ENCODE data around the gene YARS1. TPM values are rescaled to one million over a fixed set of nuclear protein-coding genes. Genes with fewer than 3 reads are reported as not detected.

Gene YARS1
- total and polyA plus RNA-seq, 2 of the 13 experiments (the other 11 are each of a cell fraction or from before 2014, with no cell fraction given), result 50.1 to 113 TPM

DNA sequence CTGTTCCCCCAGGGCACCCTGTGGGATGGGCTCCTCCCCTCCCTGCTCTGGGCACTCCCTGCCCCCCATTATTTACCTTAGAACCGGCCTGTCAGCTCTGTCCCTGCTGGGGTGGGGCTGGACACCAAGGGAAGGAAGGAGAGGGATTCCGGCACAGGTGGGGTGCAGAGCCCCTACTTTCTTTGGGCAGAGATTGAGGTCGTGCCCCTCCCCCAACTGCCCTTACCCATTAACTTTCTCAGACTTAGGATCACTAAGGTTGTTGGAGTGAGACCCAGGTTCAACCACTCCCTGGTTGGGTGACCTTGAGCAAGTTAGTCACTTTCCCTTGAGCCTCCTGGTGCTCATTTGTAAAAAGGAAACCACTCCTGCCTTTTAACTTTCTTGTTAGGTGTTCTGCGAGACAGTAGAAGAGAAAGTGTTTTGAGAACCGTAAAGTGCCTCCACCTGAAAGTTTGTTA lies 57.6 kb downstream of the YARS1 start (continued):
- TF ChIP-seq ZNF878 (CRISPR knock-in tag; IDR thresholded peaks at IDR 0.05) (no peak; the same call in 1 of the 2 replicates), ZNF839 (CRISPR knock-in tag; IDR thresholded peaks at IDR 0.05; ENCODE audit: borderline replicate concordance) (no peak), MAF1 (CRISPR knock-in tag; IDR thresholded peaks at IDR 0.05; ENCODE audit: borderline replicate concordance) (no peak), U2AF1 (optimal IDR thresholded peaks at IDR 0.05; ENCODE audit: low read depth, low read length) (no peak), ZNF331 (CRISPR knock-in tag; IDR thresholded peaks at IDR 0.05) (peak; percentile 1; the same call in 1 of the 2 replicates), ZNF446 (CRISPR knock-in tag; IDR thresholded peaks at IDR 0.05) (no peak), ELF3 (CRISPR knock-in tag; IDR thresholded peaks at IDR 0.05) (no peak)
- TF ChIP-seq, protein P1, sequence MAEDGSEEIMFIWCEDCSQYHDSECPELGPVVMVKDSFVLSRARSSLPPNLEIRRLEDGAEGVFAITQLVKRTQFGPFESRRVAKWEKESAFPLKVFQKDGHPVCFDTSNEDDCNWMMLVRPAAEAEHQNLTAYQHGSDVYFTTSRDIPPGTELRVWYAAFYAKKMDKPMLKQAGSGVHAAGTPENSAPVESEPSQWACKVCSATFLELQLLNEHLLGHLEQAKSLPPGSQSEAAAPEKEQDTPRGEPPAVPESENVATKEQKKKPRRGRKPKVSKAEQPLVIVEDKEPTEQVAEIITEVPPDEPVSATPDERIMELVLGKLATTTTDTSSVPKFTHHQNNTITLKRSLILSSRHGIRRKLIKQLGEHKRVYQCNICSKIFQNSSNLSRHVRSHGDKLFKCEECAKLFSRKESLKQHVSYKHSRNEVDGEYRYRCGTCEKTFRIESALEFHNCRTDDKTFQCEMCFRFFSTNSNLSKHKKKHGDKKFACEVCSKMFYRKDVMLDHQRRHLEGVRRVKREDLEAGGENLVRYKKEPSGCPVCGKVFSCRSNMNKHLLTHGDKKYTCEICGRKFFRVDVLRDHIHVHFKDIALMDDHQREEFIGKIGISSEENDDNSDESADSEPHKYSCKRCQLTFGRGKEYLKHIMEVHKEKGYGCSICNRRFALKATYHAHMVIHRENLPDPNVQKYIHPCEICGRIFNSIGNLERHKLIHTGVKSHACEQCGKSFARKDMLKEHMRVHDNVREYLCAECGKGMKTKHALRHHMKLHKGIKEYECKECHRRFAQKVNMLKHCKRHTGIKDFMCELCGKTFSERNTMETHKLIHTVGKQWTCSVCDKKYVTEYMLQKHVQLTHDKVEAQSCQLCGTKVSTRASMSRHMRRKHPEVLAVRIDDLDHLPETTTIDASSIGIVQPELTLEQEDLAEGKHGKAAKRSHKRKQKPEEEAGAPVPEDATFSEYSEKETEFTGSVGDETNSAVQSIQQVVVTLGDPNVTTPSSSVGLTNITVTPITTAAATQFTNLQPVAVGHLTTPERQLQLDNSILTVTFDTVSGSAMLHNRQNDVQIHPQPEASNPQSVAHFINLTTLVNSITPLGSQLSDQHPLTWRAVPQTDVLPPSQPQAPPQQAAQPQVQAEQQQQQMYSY (CRISPR knock-in tag; IDR thresholded peaks at IDR 0.05), result no peak
- TF ChIP-seq, protein P2, sequence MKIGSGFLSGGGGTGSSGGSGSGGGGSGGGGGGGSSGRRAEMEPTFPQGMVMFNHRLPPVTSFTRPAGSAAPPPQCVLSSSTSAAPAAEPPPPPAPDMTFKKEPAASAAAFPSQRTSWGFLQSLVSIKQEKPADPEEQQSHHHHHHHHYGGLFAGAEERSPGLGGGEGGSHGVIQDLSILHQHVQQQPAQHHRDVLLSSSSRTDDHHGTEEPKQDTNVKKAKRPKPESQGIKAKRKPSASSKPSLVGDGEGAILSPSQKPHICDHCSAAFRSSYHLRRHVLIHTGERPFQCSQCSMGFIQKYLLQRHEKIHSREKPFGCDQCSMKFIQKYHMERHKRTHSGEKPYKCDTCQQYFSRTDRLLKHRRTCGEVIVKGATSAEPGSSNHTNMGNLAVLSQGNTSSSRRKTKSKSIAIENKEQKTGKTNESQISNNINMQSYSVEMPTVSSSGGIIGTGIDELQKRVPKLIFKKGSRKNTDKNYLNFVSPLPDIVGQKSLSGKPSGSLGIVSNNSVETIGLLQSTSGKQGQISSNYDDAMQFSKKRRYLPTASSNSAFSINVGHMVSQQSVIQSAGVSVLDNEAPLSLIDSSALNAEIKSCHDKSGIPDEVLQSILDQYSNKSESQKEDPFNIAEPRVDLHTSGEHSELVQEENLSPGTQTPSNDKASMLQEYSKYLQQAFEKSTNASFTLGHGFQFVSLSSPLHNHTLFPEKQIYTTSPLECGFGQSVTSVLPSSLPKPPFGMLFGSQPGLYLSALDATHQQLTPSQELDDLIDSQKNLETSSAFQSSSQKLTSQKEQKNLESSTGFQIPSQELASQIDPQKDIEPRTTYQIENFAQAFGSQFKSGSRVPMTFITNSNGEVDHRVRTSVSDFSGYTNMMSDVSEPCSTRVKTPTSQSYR (CRISPR knock-in tag; IDR thresholded peaks at IDR 0.05; ENCODE audit: borderline replicate concordance), result peak; percentile 80
- TF ChIP-seq, protein P3, sequence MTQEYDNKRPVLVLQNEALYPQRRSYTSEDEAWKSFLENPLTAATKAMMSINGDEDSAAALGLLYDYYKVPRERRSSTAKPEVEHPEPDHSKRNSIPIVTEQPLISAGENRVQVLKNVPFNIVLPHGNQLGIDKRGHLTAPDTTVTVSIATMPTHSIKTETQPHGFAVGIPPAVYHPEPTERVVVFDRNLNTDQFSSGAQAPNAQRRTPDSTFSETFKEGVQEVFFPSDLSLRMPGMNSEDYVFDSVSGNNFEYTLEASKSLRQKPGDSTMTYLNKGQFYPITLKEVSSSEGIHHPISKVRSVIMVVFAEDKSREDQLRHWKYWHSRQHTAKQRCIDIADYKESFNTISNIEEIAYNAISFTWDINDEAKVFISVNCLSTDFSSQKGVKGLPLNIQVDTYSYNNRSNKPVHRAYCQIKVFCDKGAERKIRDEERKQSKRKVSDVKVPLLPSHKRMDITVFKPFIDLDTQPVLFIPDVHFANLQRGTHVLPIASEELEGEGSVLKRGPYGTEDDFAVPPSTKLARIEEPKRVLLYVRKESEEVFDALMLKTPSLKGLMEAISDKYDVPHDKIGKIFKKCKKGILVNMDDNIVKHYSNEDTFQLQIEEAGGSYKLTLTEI (CRISPR knock-in tag; conservative IDR thresholded peaks at IDR 0.05), result no peak
- TF ChIP-seq, protein P4, sequence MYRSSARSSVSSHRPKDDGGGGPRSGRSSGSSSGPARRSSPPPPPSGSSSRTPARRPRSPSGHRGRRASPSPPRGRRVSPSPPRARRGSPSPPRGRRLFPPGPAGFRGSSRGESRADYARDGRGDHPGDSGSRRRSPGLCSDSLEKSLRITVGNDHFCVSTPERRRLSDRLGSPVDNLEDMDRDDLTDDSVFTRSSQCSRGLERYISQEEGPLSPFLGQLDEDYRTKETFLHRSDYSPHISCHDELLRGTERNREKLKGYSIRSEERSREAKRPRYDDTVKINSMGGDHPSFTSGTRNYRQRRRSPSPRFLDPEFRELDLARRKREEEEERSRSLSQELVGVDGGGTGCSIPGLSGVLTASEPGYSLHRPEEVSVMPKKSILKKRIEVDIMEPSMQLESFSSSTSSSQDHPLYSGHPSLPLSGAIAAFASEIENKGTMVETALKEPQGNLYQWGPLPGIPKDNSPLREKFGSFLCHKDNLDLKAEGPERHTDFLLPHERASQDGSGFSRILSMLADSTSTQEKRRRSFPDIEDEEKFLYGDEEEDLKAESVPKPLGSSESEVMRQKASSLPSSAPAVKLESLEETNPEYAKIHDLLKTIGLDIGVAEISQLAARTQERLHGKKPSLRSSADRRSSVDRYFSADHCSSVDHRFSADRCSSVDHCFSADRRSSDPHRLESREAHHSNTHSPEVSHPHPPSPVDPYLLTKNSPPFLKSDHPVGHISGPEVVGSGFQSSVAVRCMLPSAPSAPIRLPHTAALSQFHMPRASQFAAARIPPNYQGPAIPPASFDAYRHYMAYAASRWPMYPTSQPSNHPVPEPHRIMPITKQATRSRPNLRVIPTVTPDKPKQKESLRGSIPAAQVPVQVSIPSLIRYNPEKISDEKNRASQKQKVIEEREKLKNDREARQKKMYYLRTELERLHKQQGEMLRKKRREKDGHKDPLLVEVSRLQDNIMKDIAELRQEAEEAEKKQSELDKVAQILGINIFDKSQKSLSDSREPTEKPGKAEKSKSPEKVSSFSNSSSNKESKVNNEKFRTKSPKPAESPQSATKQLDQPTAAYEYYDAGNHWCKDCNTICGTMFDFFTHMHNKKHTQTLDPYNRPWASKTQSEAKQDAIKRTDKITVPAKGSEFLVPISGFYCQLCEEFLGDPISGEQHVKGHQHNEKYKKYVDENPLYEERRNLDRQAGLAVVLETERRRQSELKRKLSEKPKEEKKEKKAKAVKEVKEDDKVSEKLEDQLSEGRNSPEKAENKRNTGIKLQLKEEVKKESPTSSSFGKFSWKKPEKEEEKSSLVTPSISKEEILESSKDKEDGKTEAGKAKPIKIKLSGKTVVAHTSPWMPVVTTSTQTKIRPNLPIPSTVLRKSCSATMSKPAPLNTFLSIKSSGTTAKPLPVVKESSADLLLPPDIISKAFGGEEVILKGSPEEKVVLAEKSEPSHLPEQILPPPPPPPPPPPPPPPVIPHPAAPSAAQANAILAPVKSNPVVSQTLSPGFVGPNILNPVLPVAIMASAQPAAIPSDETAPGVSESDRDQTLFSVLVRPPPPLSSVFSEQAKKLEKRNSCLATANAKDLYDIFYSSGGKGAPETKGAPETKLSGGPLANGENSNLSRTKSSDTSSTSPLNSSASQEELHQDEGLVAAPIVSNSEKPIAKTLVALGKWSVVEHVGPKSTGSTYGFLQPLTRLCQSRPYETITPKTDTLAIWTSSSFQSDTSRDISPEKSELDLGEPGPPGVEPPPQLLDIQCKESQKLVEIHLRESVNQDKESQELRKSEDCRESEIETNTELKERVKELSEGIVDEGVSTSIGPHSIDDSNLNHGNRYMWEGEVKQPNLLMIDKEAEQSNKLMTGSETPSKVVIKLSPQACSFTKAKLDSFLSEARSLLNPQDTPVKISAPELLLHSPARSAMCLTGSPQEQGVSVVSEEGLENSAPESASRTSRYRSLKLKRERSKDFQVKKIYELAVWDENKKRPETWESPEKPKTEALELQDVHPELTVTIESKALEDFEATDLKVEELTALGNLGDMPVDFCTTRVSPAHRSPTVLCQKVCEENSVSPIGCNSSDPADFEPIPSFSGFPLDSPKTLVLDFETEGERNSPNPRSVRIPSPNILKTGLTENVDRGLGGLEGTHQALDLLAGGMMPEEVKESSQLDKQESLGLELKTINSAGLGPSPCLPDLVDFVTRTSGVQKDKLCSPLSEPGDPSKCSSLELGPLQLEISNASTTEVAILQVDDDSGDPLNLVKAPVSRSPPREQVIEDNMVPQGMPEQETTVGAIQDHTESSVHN (CRISPR knock-in tag; IDR thresholded peaks at IDR 0.05), result no peak
- TF ChIP-seq, protein P5, sequence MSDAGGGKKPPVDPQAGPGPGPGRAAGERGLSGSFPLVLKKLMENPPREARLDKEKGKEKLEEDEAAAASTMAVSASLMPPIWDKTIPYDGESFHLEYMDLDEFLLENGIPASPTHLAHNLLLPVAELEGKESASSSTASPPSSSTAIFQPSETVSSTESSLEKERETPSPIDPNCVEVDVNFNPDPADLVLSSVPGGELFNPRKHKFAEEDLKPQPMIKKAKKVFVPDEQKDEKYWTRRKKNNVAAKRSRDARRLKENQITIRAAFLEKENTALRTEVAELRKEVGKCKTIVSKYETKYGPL (CRISPR knock-in tag; IDR thresholded peaks at IDR 0.05), result no peak

All from HepG2 (cell line).